Testis (tissue), 2 donors: ENCODE data around the gene INHBA.

Experiments
- POLR2A ChIP-seq: fragments of 450-650 bp; IDR thresholded peaks from one replicate; pipeline ENCODE4 v1.6.1; 2017; ENCODE audit warnings: antibody characterized with exemption, mild to moderate bottlenecking, moderate library complexity
- TF ChIP-seq, protein P1 (sequence below), 3 experiments: fragments of 450-650 bp in 2 of 3; fragments of 200-600 bp in 1 of 3; sonication (generic) in 1 of 3; IDR thresholded peaks; one replicate each; pipeline ENCODE4 v1.5.1; 2016 to 2019; ENCODE audit warnings: antibody characterized with exemption in 3 of 3, mild to moderate bottlenecking in 2 of 3, moderate library complexity in 1 of 3

DNA sequence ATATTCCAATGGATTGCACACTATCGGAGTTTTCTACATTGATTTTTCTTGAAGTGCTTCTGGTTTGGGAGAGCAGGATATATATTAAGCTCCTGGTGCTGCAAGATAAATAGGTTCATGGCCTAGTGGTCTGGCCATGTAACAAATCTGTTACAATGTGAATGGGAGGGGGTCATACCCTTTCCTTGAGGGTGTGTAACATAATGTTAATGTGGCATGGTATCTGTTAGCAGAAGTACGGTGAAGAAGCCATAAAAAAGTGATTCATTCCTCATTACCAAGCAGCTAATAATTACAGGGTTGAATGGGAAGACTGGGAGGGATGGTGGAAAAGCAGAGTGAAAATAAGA lies 61.2 kb downstream of the INHBA start:
- TF ChIP-seq, protein P1, sequence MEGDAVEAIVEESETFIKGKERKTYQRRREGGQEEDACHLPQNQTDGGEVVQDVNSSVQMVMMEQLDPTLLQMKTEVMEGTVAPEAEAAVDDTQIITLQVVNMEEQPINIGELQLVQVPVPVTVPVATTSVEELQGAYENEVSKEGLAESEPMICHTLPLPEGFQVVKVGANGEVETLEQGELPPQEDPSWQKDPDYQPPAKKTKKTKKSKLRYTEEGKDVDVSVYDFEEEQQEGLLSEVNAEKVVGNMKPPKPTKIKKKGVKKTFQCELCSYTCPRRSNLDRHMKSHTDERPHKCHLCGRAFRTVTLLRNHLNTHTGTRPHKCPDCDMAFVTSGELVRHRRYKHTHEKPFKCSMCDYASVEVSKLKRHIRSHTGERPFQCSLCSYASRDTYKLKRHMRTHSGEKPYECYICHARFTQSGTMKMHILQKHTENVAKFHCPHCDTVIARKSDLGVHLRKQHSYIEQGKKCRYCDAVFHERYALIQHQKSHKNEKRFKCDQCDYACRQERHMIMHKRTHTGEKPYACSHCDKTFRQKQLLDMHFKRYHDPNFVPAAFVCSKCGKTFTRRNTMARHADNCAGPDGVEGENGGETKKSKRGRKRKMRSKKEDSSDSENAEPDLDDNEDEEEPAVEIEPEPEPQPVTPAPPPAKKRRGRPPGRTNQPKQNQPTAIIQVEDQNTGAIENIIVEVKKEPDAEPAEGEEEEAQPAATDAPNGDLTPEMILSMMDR (IDR thresholded peaks at IDR 0.05) = no peak
- no peak for TF ChIP-seq POLR2A
